CD14-positive monocyte (primary cell): ENCODE measurements around the gene HMGCS2. TPM values are rescaled to one million over a fixed set of nuclear protein-coding genes. Genes with fewer than 3 reads are reported as not detected.
"Not testable (repeated sequence)": the region's sequence is repeated elsewhere in the genome, so short reads cannot be mapped to it uniquely, and the experiment has no call there.

ENCODE experiments used
- DNase-seq, 3 donors: peaks; one replicate each; pipeline ENCODE4 v3.0.0-alpha.2; 2011 to 2022
- H2AFZ ChIP-seq: 2 replicates; pipeline ENCODE4 v1.6.0; 2012; ENCODE audit warnings: mild to moderate bottlenecking, low read depth, low read length, inconsistent platforms; ENCODE audit not compliant: insufficient read depth, poor library complexity, severe bottlenecking
- H3K27ac ChIP-seq, 2 donors: 1 replicate in 1 of 2; 2 replicates in 1 of 2; pipeline ENCODE4 v1.5.1; 2012 to 2013; ENCODE audit warnings: low read length in 2 of 2, control low read depth in 1 of 2, inconsistent platforms in 1 of 2, low read depth in 1 of 2, mild to moderate bottlenecking in 1 of 2
- H3K27me3 ChIP-seq, 2 donors: one replicate each; pipeline versions ENCODE4 v1.6.0 to v1.6.1; 2011 to 2013; ENCODE audit warnings: low read length in 2 of 2; ENCODE audit not compliant: control insufficient read depth in 2 of 2, insufficient read depth in 2 of 2
- H3K36me3 ChIP-seq, 2 donors: replicated peaks in 1 of 2; 1 replicate in 1 of 2; 2 replicates in 1 of 2; pipeline versions ENCODE4 v1.5.1 to v1.6.1; 2012 to 2013; ENCODE audit warnings: low read length in 2 of 2, control low read depth in 1 of 2, inconsistent platforms in 1 of 2, mild to moderate bottlenecking in 1 of 2; ENCODE audit not compliant: insufficient read depth in 2 of 2, control insufficient read depth in 1 of 2
- H3K4me1 ChIP-seq, 2 donors: 1 replicate in 1 of 2; 2 replicates in 1 of 2; pipeline versions ENCODE4 v1.5.1 to v1.6.1; 2012 to 2013; ENCODE audit warnings: low read length in 2 of 2, control low read depth in 1 of 2, inconsistent platforms in 1 of 2, mild to moderate bottlenecking in 1 of 2, moderate library complexity in 1 of 2; ENCODE audit not compliant: insufficient read depth in 2 of 2, control insufficient read depth in 1 of 2
- H3K4me2 ChIP-seq: replicated peaks from 2 replicates; pipeline ENCODE3; 2012; ENCODE audit warnings: low read length, moderate library complexity, mild to moderate bottlenecking; ENCODE audit not compliant: poor library complexity, severe bottlenecking; ENCODE audit errors: extremely low read depth
- H3K4me3 ChIP-seq, 3 experiments: fragments of 200-600 bp in 1 of 3; sonication (generic) in 1 of 3; replicated peaks in 1 of 3; 1 replicate in 2 of 3; 2 replicates in 1 of 3; pipeline ENCODE4 v1.5.1; 2011 to 2013; ENCODE audit warnings: low read length in 3 of 3, mild to moderate bottlenecking in 3 of 3, control low read depth in 2 of 3, low read depth in 2 of 3, inconsistent platforms in 1 of 3, moderate library complexity in 1 of 3
- H3K79me2 ChIP-seq: 2 replicates; pipeline ENCODE4 v1.6.0; 2012; ENCODE audit warnings: mild to moderate bottlenecking, control low read depth, inconsistent platforms, low read length, moderate library complexity; ENCODE audit not compliant: insufficient read depth
- H3K9ac ChIP-seq: 2 replicates; pipeline ENCODE4 v1.6.0; 2017; ENCODE audit warnings: low read length, mild to moderate bottlenecking; ENCODE audit not compliant: insufficient read depth, poor library complexity, severe bottlenecking
- H3K9me3 ChIP-seq, 2 donors: replicated peaks in 1 of 2; 1 replicate in 1 of 2; 2 replicates in 1 of 2; pipeline versions ENCODE4 v1.5.1 to v1.6.1; 2012 to 2013; ENCODE audit warnings: low read length in 2 of 2, control low read depth in 1 of 2; ENCODE audit not compliant: control insufficient read depth in 1 of 2, insufficient read depth in 1 of 2
- H4K20me1 ChIP-seq: 2 replicates; pipeline ENCODE4 v1.6.0; 2012; ENCODE audit warnings: mild to moderate bottlenecking, low read length, control low read depth, moderate library complexity; ENCODE audit not compliant: insufficient read depth
- H3K27ac Mint-ChIP-seq, 7 donors: one replicate each; pipeline ENCODE4 v1.8.0; 2020; ENCODE audit warnings: mild to moderate bottlenecking in 7 of 7, mixed read lengths in 7 of 7, moderate library complexity in 6 of 7, inconsistent platforms in 2 of 7
- H3K27me3 Mint-ChIP-seq, 3 donors: one replicate each; pipeline ENCODE4 v1.8.0; 2021 to 2022; ENCODE audit warnings: low read depth in 3 of 3, mild to moderate bottlenecking in 3 of 3, mixed read lengths in 3 of 3, moderate library complexity in 3 of 3, inconsistent platforms in 1 of 3
- H3K36me3 Mint-ChIP-seq, 2 donors: one replicate each; pipeline ENCODE4 v1.8.0; 2020; ENCODE audit warnings: mixed read lengths in 2 of 2, inconsistent platforms in 1 of 2, mild to moderate bottlenecking in 1 of 2
- H3K4me1 Mint-ChIP-seq: one replicate; pipeline ENCODE4 v1.8.0; 2020; ENCODE audit warnings: mild to moderate bottlenecking, mixed read lengths
- H3K4me3 Mint-ChIP-seq, 2 donors: one replicate each; pipeline ENCODE4 v1.8.0; 2020; ENCODE audit warnings: mild to moderate bottlenecking in 2 of 2, mixed read lengths in 2 of 2, moderate library complexity in 1 of 2
- H3K9me3 Mint-ChIP-seq, 7 donors: one replicate each; pipeline ENCODE4 v1.8.0; 2020 to 2022; ENCODE audit warnings: mixed read lengths in 7 of 7, mild to moderate bottlenecking in 6 of 7, moderate library complexity in 6 of 7, inconsistent platforms in 2 of 7
- WGBS: methylation state at CpG from one replicate; pipeline ENCODE4 v1.1.5; 2013; ENCODE audit warnings: missing lambda C conversion rate; ENCODE audit not compliant: insufficient coverage; 5-methylcytosine and 5-hydroxymethylcytosine counted together
- intact Hi-C, 2 donors: fragments of 100-400 bp; cut with micrococcal nuclease; formaldehyde crosslinking; loops; one replicate each; pipeline versions ENCODE4 v1.15.0 to v1.15.1; 2023
- polyA plus RNA-seq, 3 donors: library from polyadenylated mRNA; depleted of rRNA in 1 of 3; unstranded in 2 of 3; stranded (reverse) in 1 of 3; fragments of 300-500 nt in 2 of 3; fragments of >200 nt in 1 of 3; fragmentation: Illumina TruSeq in 2 of 3; gene quantifications; 1 replicate in 2 of 3; 2 replicates in 1 of 3; pipeline ENCODE4 v1.2.3, GENCODE V29; 2012 to 2021
- TF ChIP-seq, protein P1 (sequence below): fragments of 200-600 bp; IDR thresholded peaks from one replicate; pipeline ENCODE4 v1.8.0; 2022; ENCODE audit warnings: antibody characterized with exemption, mild to moderate bottlenecking

Gene HMGCS2
- polyA plus RNA-seq, 3 donors, result not detected

DNA sequence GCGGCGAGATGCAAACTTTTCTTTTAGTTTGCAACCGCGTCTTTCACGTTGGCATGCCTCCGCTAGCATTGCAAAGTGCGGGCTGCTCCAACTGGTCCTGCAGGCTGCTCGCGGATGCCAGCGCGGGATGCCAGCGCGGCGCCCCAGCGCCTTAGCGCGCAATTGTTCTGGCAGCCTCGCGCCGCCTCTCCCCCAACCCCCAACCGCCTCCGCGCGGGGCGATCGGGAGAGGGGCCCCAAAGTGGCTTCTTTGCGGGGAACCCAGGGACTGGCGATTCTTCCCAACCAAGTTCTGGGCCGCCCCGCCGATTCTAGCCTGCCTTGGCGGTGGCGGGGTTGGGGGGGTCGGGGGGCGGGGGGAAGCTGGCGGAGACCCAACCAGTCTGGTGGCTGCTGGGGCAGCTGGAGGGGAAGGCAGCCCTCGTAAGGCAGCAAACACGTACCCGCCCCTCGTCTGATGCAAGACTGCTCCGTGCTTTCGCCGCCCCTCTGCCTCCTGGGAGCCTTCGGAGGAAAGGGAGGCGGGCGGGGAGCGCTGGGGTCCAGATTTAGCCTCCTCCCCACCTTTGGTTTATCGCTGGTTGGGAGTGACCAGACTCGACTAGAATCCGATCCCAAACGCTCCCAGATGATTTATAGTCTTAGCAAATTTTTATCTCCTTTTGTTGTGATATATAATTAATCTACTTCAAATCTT is 56.2 kb downstream of the HMGCS2 start:
- peaks cover 15 to 18% of the 10 kb centered on the region in 2 donors for H3K4me1 ChIP-seq
- Mint-ChIP-seq H3K9me3 (peaks cover 0 to 3% (median 0%) of the 10 kb centered on the region in 7 donors), H3K4me3 (peak overlapping the region; percentile 92 to 97), H3K27me3 (peaks cover 2 to 17% (median 12%) of the 10 kb centered on the region in 3 donors), H3K4me1 (peaks cover 50% of the 10 kb centered on the region), H3K36me3 (no peaks in the 10 kb centered on the region), H3K27ac (peak overlapping the region in 1 of 7 donors; percentile 30)
- H3K36me3 ChIP-seq, result no peaks in the 10 kb centered on the region
- DNase-seq, result peak in 2 of 3 donors; percentile 3 to 7
- H3K4me2 ChIP-seq, result peak overlapping the region; percentile 100
- WGBS, result under 1% methylated on average over 33 of the region's 51 CpGs
- no peak overlapping the region for H3K27ac ChIP-seq
- H3K79me2 ChIP-seq, result peaks cover 30% of the 10 kb centered on the region
- peak overlapping the region; percentile 90 for H2AFZ ChIP-seq
- H3K4me3 ChIP-seq, result peak overlapping the region; percentile 60 to 93 (median 63)
- intact Hi-C loops, result no loop called here
- peak overlapping the region; percentile 49 for H3K9ac ChIP-seq
- H3K9me3 ChIP-seq, result no peaks in the 10 kb centered on the region
- TF ChIP-seq, protein P1, sequence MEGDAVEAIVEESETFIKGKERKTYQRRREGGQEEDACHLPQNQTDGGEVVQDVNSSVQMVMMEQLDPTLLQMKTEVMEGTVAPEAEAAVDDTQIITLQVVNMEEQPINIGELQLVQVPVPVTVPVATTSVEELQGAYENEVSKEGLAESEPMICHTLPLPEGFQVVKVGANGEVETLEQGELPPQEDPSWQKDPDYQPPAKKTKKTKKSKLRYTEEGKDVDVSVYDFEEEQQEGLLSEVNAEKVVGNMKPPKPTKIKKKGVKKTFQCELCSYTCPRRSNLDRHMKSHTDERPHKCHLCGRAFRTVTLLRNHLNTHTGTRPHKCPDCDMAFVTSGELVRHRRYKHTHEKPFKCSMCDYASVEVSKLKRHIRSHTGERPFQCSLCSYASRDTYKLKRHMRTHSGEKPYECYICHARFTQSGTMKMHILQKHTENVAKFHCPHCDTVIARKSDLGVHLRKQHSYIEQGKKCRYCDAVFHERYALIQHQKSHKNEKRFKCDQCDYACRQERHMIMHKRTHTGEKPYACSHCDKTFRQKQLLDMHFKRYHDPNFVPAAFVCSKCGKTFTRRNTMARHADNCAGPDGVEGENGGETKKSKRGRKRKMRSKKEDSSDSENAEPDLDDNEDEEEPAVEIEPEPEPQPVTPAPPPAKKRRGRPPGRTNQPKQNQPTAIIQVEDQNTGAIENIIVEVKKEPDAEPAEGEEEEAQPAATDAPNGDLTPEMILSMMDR, result no peak
- H4K20me1 ChIP-seq, result no peaks in the 10 kb centered on the region
- H3K27me3 ChIP-seq, result no peaks in the 10 kb centered on the region

DNA sequence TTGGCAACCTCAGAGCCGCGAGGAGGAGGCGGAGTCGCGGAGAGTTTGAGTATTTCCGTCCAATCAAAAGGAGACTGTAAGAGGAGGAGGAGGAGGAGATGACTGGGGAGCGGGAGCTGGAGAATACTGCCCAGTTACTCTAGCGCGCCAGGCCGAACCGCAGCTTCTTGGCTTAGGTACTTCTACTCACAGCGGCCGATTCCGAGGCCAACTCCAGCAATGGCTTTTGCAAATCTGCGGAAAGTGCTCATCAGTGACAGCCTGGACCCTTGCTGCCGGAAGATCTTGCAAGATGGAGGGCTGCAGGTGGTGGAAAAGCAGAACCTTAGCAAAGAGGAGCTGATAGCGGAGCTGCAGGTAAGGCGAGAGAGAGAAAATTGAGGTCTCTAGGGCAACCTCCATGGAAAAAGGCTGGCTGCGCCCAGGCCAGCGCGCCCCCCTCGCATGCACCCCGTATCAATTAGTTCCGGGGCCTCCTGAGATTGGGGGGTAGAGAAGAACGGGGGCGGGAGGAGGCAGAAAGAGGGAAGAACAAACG is 56.8 kb downstream of the HMGCS2 start, which contains the start of gene PHGDH:
Gene PHGDH (plus strand): TSS at position 131 of the 538 bp plus-strand sequence. CDS start 89 bp downstream, at position 220.
- peaks cover 29% of the 10 kb centered on the region for H3K79me2 ChIP-seq
- H2AFZ ChIP-seq, result peak within 1 kb of the TSS; percentile 90
- peaks cover 2 to 17% (median 12%) of the 10 kb centered on the region in 3 donors for H3K27me3 Mint-ChIP-seq
- no peaks in the 10 kb centered on the region for H3K36me3 Mint-ChIP-seq
- H3K9me3 ChIP-seq, result no peaks in the 10 kb centered on the region
- WGBS, result 0% methylated on average over 25 of the region's 27 CpGs
- peak within 1 kb of the TSS; percentile 49 for H3K9ac ChIP-seq
- peak within 1 kb of the TSS in 4 of 7 donors; percentile 38 to 75 (median 64) for H3K27ac Mint-ChIP-seq
- H3K9me3 Mint-ChIP-seq, result peaks cover 0 to 3% (median 0%) of the 10 kb centered on the region in 7 donors
- peak; percentile 37 to 46 (median 39) for DNase-seq
- no peaks in the 10 kb centered on the region for H3K36me3 ChIP-seq
- TF ChIP-seq, protein P1, result no peak
- peak within 1 kb of the TSS; percentile 100 for H3K4me2 ChIP-seq
- peak within 1 kb of the TSS; percentile 92 to 97 for H3K4me3 Mint-ChIP-seq
- peak within 1 kb of the TSS; percentile 60 to 93 (median 63) for H3K4me3 ChIP-seq
- intact Hi-C loops, result no loop called here
- peaks cover 50% of the 10 kb centered on the region for H3K4me1 Mint-ChIP-seq
- H3K27ac ChIP-seq, result no peak within 1 kb of the TSS
- no peaks in the 10 kb centered on the region for H3K27me3 ChIP-seq
- no peaks in the 10 kb centered on the region for H4K20me1 ChIP-seq
- H3K4me1 ChIP-seq, result peaks cover 15 to 18% of the 10 kb centered on the region in 2 donors

DNA sequence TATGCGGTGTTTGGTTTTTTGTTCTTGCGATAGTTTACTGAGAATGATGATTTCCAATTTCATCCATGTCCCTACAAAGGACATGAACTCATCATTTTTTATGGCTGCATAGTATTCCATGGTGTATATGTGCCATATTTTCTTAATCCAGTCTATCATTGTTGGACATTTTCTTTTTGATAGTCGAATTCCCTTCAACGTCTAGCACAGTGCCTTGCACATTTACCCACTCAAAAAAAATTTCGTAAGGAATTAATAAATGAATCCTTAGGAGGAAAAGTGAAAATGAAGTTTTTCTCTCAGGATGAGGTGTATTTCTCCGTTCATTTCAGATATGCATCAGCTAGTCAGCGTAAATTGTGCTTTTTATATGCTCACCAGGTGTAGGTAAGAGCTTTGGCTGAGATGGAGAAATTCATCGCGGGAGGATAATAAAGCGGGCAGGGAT is 57.3 kb downstream of the HMGCS2 start:
- H3K9me3 ChIP-seq, H3K36me3 ChIP-seq, H3K9me3 Mint-ChIP-seq, DNase-seq, intact Hi-C loops, H3K36me3 Mint-ChIP-seq, H4K20me1 ChIP-seq, H3K9ac ChIP-seq, H3K27ac ChIP-seq, H3K27me3 ChIP-seq: not testable (repeated sequence)
- Mint-ChIP-seq H3K27me3 (peaks cover 2 to 17% (median 12%) of the 10 kb centered on the region in 3 donors), H3K4me3 (peak overlapping the region; percentile 92 to 97), H3K27ac (peak overlapping the region in 1 of 7 donors; percentile 75), H3K4me1 (peaks cover 50% of the 10 kb centered on the region)
- peak overlapping the region; percentile 60 to 93 (median 63) for H3K4me3 ChIP-seq
- WGBS, result 10% methylated on average over 5 of the region's 10 CpGs
- peaks cover 15 to 18% of the 10 kb centered on the region in 2 donors for H3K4me1 ChIP-seq
- H3K79me2 ChIP-seq, result peaks cover 26% of the 10 kb centered on the region
- peak overlapping the region; percentile 90 for H2AFZ ChIP-seq
- H3K4me2 ChIP-seq, result peak overlapping the region; percentile 100
